ENCODE measurements around the gene RBL1. TPM values are rescaled to one million over a fixed set of nuclear protein-coding genes. Genes with fewer than 3 reads are reported as not detected.

RBL1 gene
- total RNA-seq, 4 donors from 2014 or later, result 4.4 to 9.0 (median 6.4) TPM

- Histone ChIP-seq H3K27me3 (no peaks in the 10 kb centered on the region), H3K27ac (peak overlapping the region; percentile 55 to 97 (median 96)), H3K9me3 (no peaks in the 10 kb centered on the region), H3K36me3 (no peaks in the 10 kb centered on the region), H3K4me3 (peak overlapping the region; percentile 86 to 99), H3K4me1 (peaks cover 0 to 48% (median 0%) of the 10 kb centered on the region in 3 donors)
- TF ChIP-seq CTCF (IDR thresholded peaks at IDR 0.05), result no peak
- TF ChIP-seq POLR2A (IDR thresholded peaks at IDR 0.05), result no peak
- TF ChIP-seq POLR2AphosphoS5 (IDR thresholded peaks at IDR 0.05), result no peak
- TF ChIP-seq EP300 (IDR thresholded peaks at IDR 0.05), result no peak
- ATAC-seq, result no peak
- 34 to 39% methylated on average over 4 to 8 of the region's 11 CpGs for WGBS, 2 donors (ENCODE audit: low coverage in 1 of 2)
These were observed 143.6 kb downstream of the RBL1 start for GRCh38 chr20:36951979-36952738.

- Histone ChIP-seq H3K9me3 (no peaks in the 10 kb centered on the region), H3K4me1 (peaks cover 0 to 55% (median 2%) of the 10 kb centered on the region in 3 donors), H3K4me3 (peak within 1 kb of the TSS; percentile 86 to 99), H3K36me3 (peaks cover 0 to 3% of the 10 kb centered on the region in 2 donors), H3K27ac (peak within 1 kb of the TSS; percentile 95 to 99 (median 96)), H3K27me3 (no peaks in the 10 kb centered on the region)
- ATAC-seq, result peak; percentile 97
- peak; percentile 94 for TF ChIP-seq POLR2AphosphoS5 (IDR thresholded peaks at IDR 0.05)
- peak in 3 of 4 experiments; percentile 27 to 51 (median 51) for TF ChIP-seq CTCF (IDR thresholded peaks at IDR 0.05)
- TF ChIP-seq POLR2A (IDR thresholded peaks at IDR 0.05), result peak; percentile 92 to 94
- TF ChIP-seq EP300 (IDR thresholded peaks at IDR 0.05), result no peak
- 0% methylated on average over 1 to 10 of the region's 66 CpGs for WGBS, 2 donors (ENCODE audit: low coverage in 1 of 2)
These were observed 144.4 kb downstream of the RBL1 start, which contains the start of gene SAMHD1 for GRCh38 chr20:36951198-36951978. TSS of gene SAMHD1 (minus strand) at chr20:36951708. CDS start at chr20:36951643, 65 bp downstream.

- Histone ChIP-seq H3K9me3 (no peaks in the 10 kb centered on the region), H3K27ac (peak overlapping the region; percentile 95 to 99 (median 96)), H3K4me3 (peak overlapping the region; percentile 86 to 99), H3K27me3 (no peaks in the 10 kb centered on the region), H3K36me3 (peaks cover 2 to 10% of the 10 kb centered on the region in 2 donors), H3K4me1 (peaks cover 0 to 63% (median 10%) of the 10 kb centered on the region in 3 donors)
- no peak for ATAC-seq
- WGBS, 2 donors (ENCODE audit: low coverage in 1 of 2), result 0 to 1% methylated on average over 3 to 10 of the region's 24 CpGs
- TF ChIP-seq CTCF (IDR thresholded peaks at IDR 0.05) (peak in 2 of 4 experiments; percentile 22 to 34), POLR2AphosphoS5 (IDR thresholded peaks at IDR 0.05) (peak; percentile 53), EP300 (IDR thresholded peaks at IDR 0.05) (no peak), POLR2A (IDR thresholded peaks at IDR 0.05) (peak in 1 of 2 donors; percentile 15)
These were observed 145.2 kb downstream of the RBL1 start for GRCh38 chr20:36950414-36951197.

Small RNAs within 50 kb of the gene (small RNA-seq; reads per million reads assigned to genes)
- gene RPS3AP3, result 0 reads per million in 4 donors

Other genes starting within 250 kb of the RBL1 start
- 1 to 10 TPM in 1 of 4 donors, under 1 TPM in 2, not detected in 1; 0.27 to 3.7 (median 0.27) TPM for gene TLDC2, start 219.9 kb downstream of the RBL1 start, total RNA-seq
- 100 to 1,000 TPM; 348 to 854 (median 449) TPM for gene SAMHD1, start 144.3 kb downstream of the RBL1 start, total RNA-seq
- 100 to 1,000 TPM in 3 of 4 donors, 10 to 100 TPM in 1; 86.7 to 114 (median 110) TPM for gene RPN2, start 83.3 kb upstream of the RBL1 start, total RNA-seq
- 1 to 10 TPM; 1.6 to 6.2 (median 3.2) TPM for gene MROH8, start 83.6 kb upstream of the RBL1 start, total RNA-seq
- not detected for gene GHRH, start 165.8 kb upstream of the RBL1 start, total RNA-seq
- 10 to 100 TPM; 28.2 to 53.0 (median 44.6) TPM for gene MANBAL, start 193.7 kb upstream of the RBL1 start, total RNA-seq

Data from gastroesophageal sphincter (tissue), 4 donors.